Parathyroid adenoma (tissue), 2 donors: ENCODE results near the gene NEO1.

Experiments used
- H2AFZ ChIP-seq: fragments of 300-600 bp; sonication (generic); one replicate; pipeline ENCODE4 v1.7.0; 2017; ENCODE audit warnings: antibody characterized with exemption, mild to moderate bottlenecking
- H3K27ac ChIP-seq: fragments of 300-600 bp; sonication (generic); one replicate; pipeline ENCODE4 v1.7.0; 2017
- H3K27me3 ChIP-seq: fragments of 300-600 bp; sonication (generic); one replicate; pipeline ENCODE4 v1.7.0; 2017; ENCODE audit warnings: low read length; ENCODE audit not compliant: control insufficient read depth, insufficient read depth
- H3K36me3 ChIP-seq: fragments of 300-600 bp; sonication (generic); one replicate; pipeline ENCODE4 v1.7.0; 2017; ENCODE audit warnings: low read length; ENCODE audit not compliant: control insufficient read depth, insufficient read depth
- H3K4me1 ChIP-seq: fragments of 300-600 bp; sonication (generic); one replicate; pipeline ENCODE4 v1.7.0; 2017; ENCODE audit warnings: control low read depth
- H3K4me2 ChIP-seq: fragments of 300-600 bp; sonication (generic); one replicate; pipeline ENCODE4 v1.7.0; 2017; ENCODE audit warnings: low read length
- H3K4me3 ChIP-seq: fragments of 300-600 bp; sonication (generic); one replicate; pipeline ENCODE4 v1.7.0; 2017; ENCODE audit warnings: low read depth, low read length
- H3K79me2 ChIP-seq: fragments of 300-600 bp; sonication (generic); one replicate; pipeline ENCODE4 v1.7.0; 2017; ENCODE audit warnings: control low read depth
- H3K9ac ChIP-seq: fragments of 300-600 bp; sonication (generic); one replicate; pipeline ENCODE4 v1.7.0; 2017; ENCODE audit warnings: mild to moderate bottlenecking
- H3K9me3 ChIP-seq: fragments of 300-600 bp; sonication (generic); one replicate; pipeline ENCODE4 v1.7.0; 2017; ENCODE audit warnings: low read length; ENCODE audit not compliant: control insufficient read depth
- CTCF ChIP-seq: fragments of 300-600 bp; sonication (generic); IDR thresholded peaks from one replicate; pipeline ENCODE4 v1.7.0; 2017; ENCODE audit warnings: antibody characterized with exemption, mild to moderate bottlenecking
- donor health status: primary hyperparathyroidism.

NEO1 gene

GRCh38 chr15:73190189-73190601 lies 137.9 kb downstream of the NEO1 start:
- Histone ChIP-seq H3K4me1 (no peaks in the 10 kb centered on the region), H3K9me3 (no peaks in the 10 kb centered on the region), H3K79me2 (no peaks in the 10 kb centered on the region), H3K4me2 (no peak overlapping the region), H3K9ac (no peak overlapping the region), H3K36me3 (no peaks in the 10 kb centered on the region), H2AFZ (no peak overlapping the region), H3K27ac (no peak overlapping the region), H3K4me3 (no peak overlapping the region), H3K27me3 (no peaks in the 10 kb centered on the region)
- no peak for TF ChIP-seq CTCF

GRCh38 chr15:73195166-73195565 lies 142.9 kb downstream of the NEO1 start:
- no peak overlapping the region for H2AFZ ChIP-seq
- H3K4me3 ChIP-seq = no peak overlapping the region
- H3K9me3 ChIP-seq = no peaks in the 10 kb centered on the region
- no peaks in the 10 kb centered on the region for H3K79me2 ChIP-seq
- H3K36me3 ChIP-seq = no peaks in the 10 kb centered on the region
- H3K4me1 ChIP-seq = no peaks in the 10 kb centered on the region
- no peak for TF ChIP-seq CTCF
- no peaks in the 10 kb centered on the region for H3K27me3 ChIP-seq
- no peak overlapping the region for H3K27ac ChIP-seq
- H3K4me2 ChIP-seq = no peak overlapping the region
- H3K9ac ChIP-seq = no peak overlapping the region

GRCh38 chr15:73196113-73196512 lies 143.8 kb downstream of the NEO1 start:
- no peaks in the 10 kb centered on the region for H3K36me3 ChIP-seq
- no peaks in the 10 kb centered on the region for H3K9me3 ChIP-seq
- no peak overlapping the region for H3K9ac ChIP-seq
- no peak for TF ChIP-seq CTCF
- H3K4me3 ChIP-seq = no peak overlapping the region
- H3K4me2 ChIP-seq = no peak overlapping the region
- no peak overlapping the region for H2AFZ ChIP-seq
- H3K27me3 ChIP-seq = no peaks in the 10 kb centered on the region
- no peak overlapping the region for H3K27ac ChIP-seq
- H3K79me2 ChIP-seq = no peaks in the 10 kb centered on the region
- H3K4me1 ChIP-seq = no peaks in the 10 kb centered on the region

- H3K4me2 ChIP-seq = no peak overlapping the region
- H3K9ac ChIP-seq = no peak overlapping the region
- H3K27ac ChIP-seq = no peak overlapping the region
- TF ChIP-seq CTCF = no peak
- H3K4me1 ChIP-seq = no peaks in the 10 kb centered on the region
- H3K79me2 ChIP-seq = no peaks in the 10 kb centered on the region
- no peaks in the 10 kb centered on the region for H3K36me3 ChIP-seq
- H2AFZ ChIP-seq = no peak overlapping the region
- H3K27me3 ChIP-seq = no peaks in the 10 kb centered on the region
- no peaks in the 10 kb centered on the region for H3K9me3 ChIP-seq
- H3K4me3 ChIP-seq = no peak overlapping the region
Observed at GRCh38 chr15:73200339-73200738, 148.1 kb downstream of the NEO1 start.

GRCh38 chr15:73210630-73211029 lies 158.4 kb downstream of the NEO1 start:
- H3K4me2 ChIP-seq = no peak overlapping the region
- no peaks in the 10 kb centered on the region for H3K4me1 ChIP-seq
- no peaks in the 10 kb centered on the region for H3K79me2 ChIP-seq
- TF ChIP-seq CTCF = no peak
- H2AFZ ChIP-seq = no peak overlapping the region
- H3K9me3 ChIP-seq = no peaks in the 10 kb centered on the region
- H3K27me3 ChIP-seq = no peaks in the 10 kb centered on the region
- H3K36me3 ChIP-seq = no peaks in the 10 kb centered on the region
- H3K4me3 ChIP-seq = no peak overlapping the region
- no peak overlapping the region for H3K9ac ChIP-seq
- H3K27ac ChIP-seq = no peak overlapping the region
